Breast epithelium (tissue), 4 donors: ENCODE data around the gene CNKSR3. TPM values are rescaled to one million over a fixed set of nuclear protein-coding genes. Genes with fewer than 3 reads are reported as not detected.

Source experiments
- DNase-seq, 2 donors: peaks; one replicate each; pipeline ENCODE4 v3.0.0-alpha.2; 2019; ENCODE audit warnings: low spot score in 2 of 2
- H3K27ac ChIP-seq, 2 donors: fragments of 200-600 bp; sonication (generic) in 1 of 2; one replicate each; pipeline ENCODE4 v1.5.1; 2016 to 2019; ENCODE audit warnings: mild to moderate bottlenecking in 1 of 2
- H3K27me3 ChIP-seq, 2 donors: fragments of 200-600 bp; sonication (generic) in 1 of 2; one replicate each; pipeline versions ENCODE4 v1.5.1 to v1.6.0; 2017 to 2019; ENCODE audit warnings: control low read depth in 1 of 2, mild to moderate bottlenecking in 1 of 2
- H3K36me3 ChIP-seq: fragments of 200-600 bp; one replicate; pipeline ENCODE4 v1.5.1; 2019
- H3K4me1 ChIP-seq, 2 donors: fragments of 200-600 bp; sonication (generic); one replicate each; pipeline ENCODE4 v1.5.1; 2016 to 2019; ENCODE audit warnings: control low read depth in 1 of 2
- H3K4me3 ChIP-seq, 3 donors: fragments of 200-600 bp; sonication (generic); 1 replicate in 2 of 3; 2 replicates in 1 of 3; pipeline ENCODE4 v1.5.1; 2016 to 2019; ENCODE audit warnings: mild to moderate bottlenecking in 3 of 3, moderate library complexity in 2 of 3
- H3K9me3 ChIP-seq, 2 donors: fragments of 200-600 bp; sonication (generic) in 1 of 2; one replicate each; pipeline ENCODE4 v1.5.1; 2016 to 2019; ENCODE audit warnings: control low read depth in 1 of 2
- CTCF ChIP-seq, 3 donors: fragments of 450-650 bp; IDR thresholded peaks; one replicate each; pipeline ENCODE4 v1.5.1; 2016 to 2017; ENCODE audit warnings: antibody characterized with exemption in 3 of 3, mild to moderate bottlenecking in 3 of 3, moderate library complexity in 3 of 3
- POLR2A ChIP-seq: fragments of 450-650 bp; IDR thresholded peaks from one replicate; pipeline ENCODE4 v1.6.1; 2016; ENCODE audit warnings: antibody characterized with exemption, mild to moderate bottlenecking, moderate library complexity
- POLR2AphosphoS5 ChIP-seq, 3 donors: sonication (generic); formaldehyde crosslinking; IDR thresholded peaks; one replicate each; pipeline ENCODE4 v1.6.1; 2017; ENCODE audit warnings: antibody characterized with exemption in 3 of 3
- intact Hi-C: fragments of 100-400 bp; cut with DNase I; formaldehyde crosslinking; loops from one replicate; pipeline ENCODE4 v1.15.1; 2023; ENCODE audit warnings: low total_unique reads
- total RNA-seq, 3 donors: library from RNA; depleted of rRNA; stranded (reverse); fragments of >200 nt; gene quantifications; one replicate each; pipeline ENCODE4 v1.1.0, GENCODE V29; 2016

Gene CNKSR3
- total RNA-seq, 3 donors from 2014 or later = 2.1 to 8.6 (median 5.2) TPM

- Histone ChIP-seq H3K4me1 (no peaks in the 10 kb centered on the region), H3K4me3 (no peak overlapping the region), H3K36me3 (no peaks in the 10 kb centered on the region), H3K9me3 (no peaks in the 10 kb centered on the region), H3K27me3 (no peaks in the 10 kb centered on the region), H3K27ac (no peak overlapping the region)
- intact Hi-C loops = no loop called here
- no peak for TF ChIP-seq POLR2AphosphoS5 (IDR thresholded peaks at IDR 0.05)
- no peak for TF ChIP-seq POLR2A
- TF ChIP-seq CTCF (IDR thresholded peaks at IDR 0.05) = no peak
- no peak for DNase-seq
These were observed 12.0 kb downstream of the CNKSR3 start for GRCh38 chr6:154498340-154498934.

DNA sequence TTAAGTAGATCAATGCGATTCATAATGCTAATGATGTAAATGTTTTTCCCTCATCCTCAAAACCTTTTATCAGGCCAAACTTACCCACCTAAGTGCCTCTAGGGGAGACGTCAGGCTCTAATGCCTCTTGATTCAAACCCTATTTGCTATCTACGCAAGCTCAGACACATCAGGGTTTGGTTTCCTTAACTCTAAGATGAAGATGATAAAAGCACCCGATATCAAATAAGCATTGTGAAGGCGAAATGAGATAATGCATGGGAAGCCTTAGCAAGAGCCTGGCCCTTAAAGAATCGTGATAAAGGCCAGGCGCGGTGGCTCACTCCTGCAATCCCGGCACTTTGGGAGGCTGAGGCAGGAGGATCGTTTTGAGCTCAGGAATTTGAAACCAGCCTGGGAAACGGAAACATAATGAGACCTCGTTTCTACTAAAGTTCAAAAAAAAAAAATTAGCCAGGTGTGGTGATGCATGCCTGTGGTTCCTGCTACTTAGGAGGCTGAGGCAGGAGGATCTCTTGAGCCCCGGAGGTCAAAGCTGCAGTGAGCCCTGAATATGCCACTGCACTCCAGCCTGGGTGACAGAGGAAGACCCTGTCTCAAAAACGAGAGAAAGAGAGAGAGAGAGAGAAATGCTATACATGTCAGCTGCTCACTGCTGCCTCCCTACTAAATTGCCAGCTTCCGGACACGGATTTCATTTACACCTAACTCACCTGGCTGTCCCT lies 13.5 kb downstream of the CNKSR3 start:
- intact Hi-C loops = no loop called here
- DNase-seq = no peak
- H3K27me3 ChIP-seq = no peaks in the 10 kb centered on the region
- TF ChIP-seq POLR2A (no peak), POLR2AphosphoS5 (IDR thresholded peaks at IDR 0.05) (no peak), CTCF (IDR thresholded peaks at IDR 0.05) (no peak)
- no peaks in the 10 kb centered on the region for H3K4me1 ChIP-seq
- no peak overlapping the region for H3K27ac ChIP-seq
- no peaks in the 10 kb centered on the region for H3K36me3 ChIP-seq
- no peaks in the 10 kb centered on the region for H3K9me3 ChIP-seq
- no peak overlapping the region for H3K4me3 ChIP-seq

DNA sequence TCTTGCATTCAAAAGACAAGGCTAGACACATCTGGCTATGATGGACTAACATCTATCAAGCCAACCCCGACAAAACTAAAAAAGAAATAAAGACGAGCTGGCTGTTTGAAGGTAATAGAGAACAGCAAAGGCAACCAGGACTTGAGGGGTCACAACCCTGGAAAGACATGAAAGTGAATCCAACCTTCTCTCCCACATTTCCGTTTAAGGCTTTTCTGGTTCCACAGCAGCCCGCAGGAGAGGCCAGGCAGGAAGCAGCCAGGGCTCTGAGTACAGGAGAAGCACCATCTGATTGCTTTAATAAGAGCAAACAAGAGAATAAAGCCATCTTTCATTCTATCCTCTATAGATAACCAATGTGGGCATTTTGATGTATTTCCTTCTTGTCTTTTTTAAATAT lies 14.3 kb downstream of the CNKSR3 start:
- H3K36me3 ChIP-seq = no peaks in the 10 kb centered on the region
- no peaks in the 10 kb centered on the region for H3K4me1 ChIP-seq
- H3K9me3 ChIP-seq = no peaks in the 10 kb centered on the region
- no peak for DNase-seq
- H3K27ac ChIP-seq = no peak overlapping the region
- H3K4me3 ChIP-seq = no peak overlapping the region
- intact Hi-C loops = no loop called here
- TF ChIP-seq CTCF (IDR thresholded peaks at IDR 0.05) (no peak), POLR2AphosphoS5 (IDR thresholded peaks at IDR 0.05) (no peak), POLR2A (no peak)
- H3K27me3 ChIP-seq = no peaks in the 10 kb centered on the region

- Histone ChIP-seq H3K27me3 (no peaks in the 10 kb centered on the region), H3K4me1 (no peaks in the 10 kb centered on the region), H3K36me3 (no peaks in the 10 kb centered on the region), H3K4me3 (no peak overlapping the region), H3K9me3 (no peaks in the 10 kb centered on the region), H3K27ac (no peak overlapping the region)
- intact Hi-C loops = no loop called here
- no peak for TF ChIP-seq CTCF (IDR thresholded peaks at IDR 0.05)
- DNase-seq = no peak
These were observed 15.7 kb downstream of the CNKSR3 start for GRCh38 chr6:154494592-154495311.
